NCI-H748 treated with DMSO at 0.1 percent for 48 hours (cell line): ENCODE results near the gene KRTAP10-2.
A peak's percentile ranks its signal among the peaks of the same experiment; 100 is the strongest.
"Not testable (repeated sequence)": the region's sequence is repeated elsewhere in the genome, so short reads cannot be mapped to it uniquely, and the experiment has no call there.

Source experiments
- DNase-seq: peaks from one replicate; lab custom pipeline; 2025; lab: John Stamatoyannopoulos, UW

Gene KRTAP10-2

GRCh38 chr21:44583089-44583799, 31.9 kb upstream of the KRTAP10-2 start:
- peak; percentile 41 for DNase-seq

DNA sequence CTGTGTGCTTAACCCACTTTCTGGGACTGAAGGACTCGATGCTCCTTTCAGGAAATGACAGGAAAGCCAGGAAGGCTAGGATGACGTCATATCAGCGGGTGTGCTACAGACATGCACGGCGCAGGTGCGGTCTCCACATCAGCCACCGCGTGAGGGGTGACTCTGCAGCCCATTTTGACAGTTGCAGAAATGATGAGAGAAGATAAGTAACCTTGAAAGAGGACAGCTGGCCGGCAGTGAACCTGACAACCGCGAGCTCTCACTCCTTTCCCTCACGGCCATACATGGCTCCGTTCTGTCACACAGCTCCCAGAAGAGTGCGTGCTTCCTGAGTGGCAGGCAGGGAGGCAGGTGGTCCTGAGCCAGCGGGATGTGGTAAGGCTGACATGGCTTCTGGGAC, 30.8 kb upstream of the KRTAP10-2 start:
- no peak for DNase-seq

- DNase-seq, result no peak
Measured at GRCh38 chr21:44581158-44581557, 29.9 kb upstream of the KRTAP10-2 start.

GRCh38 chr21:44580231-44580821, 29.0 kb upstream of the KRTAP10-2 start, which contains the start of gene KRTAP10-5:
Gene KRTAP10-5, minus strand, starts transcription at chr21:44580604. Its CDS starts 26 bp downstream, at chr21:44580578.
- DNase-seq, result not testable (repeated sequence)

- DNase-seq, result no peak
Measured at GRCh38 chr21:44579833-44580144, 28.5 kb upstream of the KRTAP10-2 start.

- DNase-seq, result no peak
Measured at GRCh38 chr21:44579056-44579832, 27.9 kb upstream of the KRTAP10-2 start.

GRCh38 chr21:44578371-44579055, 27.2 kb upstream of the KRTAP10-2 start:
- DNase-seq, result no peak

DNA sequence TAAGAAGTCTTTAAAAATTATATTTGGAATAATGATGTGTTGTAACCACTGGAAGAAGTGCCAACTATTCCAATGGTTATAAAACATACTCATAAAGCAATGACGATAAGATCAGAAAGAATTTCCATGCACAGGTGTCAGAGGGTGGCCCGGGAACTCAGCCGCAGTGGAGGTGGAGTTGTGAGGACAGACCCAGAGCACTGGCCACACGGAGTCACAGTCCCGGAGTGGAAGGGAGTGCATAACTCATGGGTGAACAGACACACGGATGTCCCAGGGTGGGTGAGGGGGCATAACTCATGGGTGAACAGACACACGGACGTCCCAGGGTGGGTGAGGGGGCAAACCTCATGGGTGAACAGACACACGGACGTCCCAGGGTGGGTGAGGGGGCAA, 24.7 kb upstream of the KRTAP10-2 start:
- DNase-seq, result no peak

DNA sequence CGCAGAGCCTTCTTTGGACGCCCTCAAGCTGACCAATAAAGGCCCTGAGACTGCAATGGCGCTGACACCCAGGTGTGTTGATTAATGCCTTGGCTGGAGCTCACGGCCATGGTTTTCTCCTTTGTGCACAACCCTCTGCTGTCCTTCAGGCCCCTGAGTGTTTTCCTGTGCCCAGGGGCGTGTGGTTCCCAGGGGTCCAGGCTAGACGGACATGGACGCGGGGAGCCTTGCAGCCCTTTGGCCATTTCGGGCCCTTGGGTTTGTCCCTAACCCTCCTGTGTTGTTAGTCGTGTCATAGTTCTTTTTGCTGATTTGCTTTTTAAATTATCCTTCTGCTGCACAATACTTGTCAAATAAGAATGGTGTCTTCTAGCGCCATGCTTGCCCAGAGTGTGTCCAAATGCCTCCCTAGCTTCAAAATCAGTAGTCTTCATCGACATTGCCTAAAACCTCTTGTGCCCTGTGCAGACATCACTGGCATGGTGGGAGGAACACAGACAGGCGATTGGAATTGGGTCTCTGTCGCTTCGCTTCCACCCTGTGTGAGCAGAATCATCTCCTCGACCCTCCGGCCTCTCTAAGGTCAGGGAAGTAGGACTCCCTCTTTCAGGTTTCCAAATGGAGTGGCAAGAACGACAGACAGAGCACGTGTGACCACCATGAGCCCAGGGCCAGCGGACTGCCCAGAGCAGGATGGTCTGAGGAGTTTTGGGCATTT, 24.2 kb upstream of the KRTAP10-2 start:
- DNase-seq, result no peak

- DNase-seq, result peak; percentile 18
Measured at GRCh38 chr21:44574457-44575306, 23.4 kb upstream of the KRTAP10-2 start.

DNA sequence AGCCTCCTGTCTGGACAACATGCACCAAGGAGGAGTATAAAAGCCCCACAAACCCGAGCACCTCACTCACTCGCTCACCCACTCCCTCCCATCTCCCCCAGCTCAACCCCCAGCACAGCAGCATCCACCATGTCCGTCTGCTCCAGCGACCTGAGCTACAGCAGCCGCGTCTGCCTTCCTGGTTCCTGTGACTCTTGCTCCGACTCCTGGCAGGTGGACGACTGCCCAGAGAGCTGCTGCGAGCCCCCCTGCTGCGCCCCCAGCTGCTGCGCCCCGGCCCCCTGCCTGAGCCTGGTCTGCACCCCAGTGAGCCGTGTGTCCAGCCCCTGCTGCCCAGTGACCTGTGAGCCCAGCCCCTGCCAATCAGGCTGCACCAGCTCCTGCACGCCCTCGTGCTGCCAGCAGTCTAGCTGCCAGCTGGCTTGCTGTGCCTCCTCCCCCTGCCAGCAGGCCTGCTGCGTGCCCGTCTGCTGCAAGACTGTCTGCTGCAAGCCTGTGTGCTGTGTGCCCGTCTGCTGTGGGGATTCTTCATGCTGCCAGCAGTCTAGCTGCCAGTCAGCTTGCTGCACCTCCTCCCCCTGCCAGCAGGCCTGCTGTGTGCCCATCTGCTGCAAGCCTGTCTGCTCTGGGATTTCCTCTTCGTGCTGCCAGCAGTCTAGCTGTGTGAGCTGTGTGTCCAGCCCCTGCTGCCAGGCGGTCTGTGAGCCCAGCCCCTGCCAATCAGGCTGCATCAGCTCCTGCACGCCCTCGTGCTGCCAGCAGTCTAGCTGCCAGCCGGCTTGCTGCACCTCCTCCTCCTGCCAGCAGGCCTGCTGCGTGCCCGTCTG, 22.5 kb upstream of the KRTAP10-2 start, which contains the start of gene KRTAP10-4:
Gene KRTAP10-4, plus strand, starts transcription at position 100 of the 827 bp plus-strand sequence. Its CDS starts 30 bp downstream, at position 130.
- DNase-seq, result not testable (repeated sequence)

- no peak for DNase-seq
Measured at GRCh38 chr21:44572959-44573583, 21.8 kb upstream of the KRTAP10-2 start.

- no peak for DNase-seq
Measured at GRCh38 chr21:44571844-44572782, 20.8 kb upstream of the KRTAP10-2 start.

GRCh38 chr21:44571296-44571695, 20.0 kb upstream of the KRTAP10-2 start:
- DNase-seq, result no peak

DNA sequence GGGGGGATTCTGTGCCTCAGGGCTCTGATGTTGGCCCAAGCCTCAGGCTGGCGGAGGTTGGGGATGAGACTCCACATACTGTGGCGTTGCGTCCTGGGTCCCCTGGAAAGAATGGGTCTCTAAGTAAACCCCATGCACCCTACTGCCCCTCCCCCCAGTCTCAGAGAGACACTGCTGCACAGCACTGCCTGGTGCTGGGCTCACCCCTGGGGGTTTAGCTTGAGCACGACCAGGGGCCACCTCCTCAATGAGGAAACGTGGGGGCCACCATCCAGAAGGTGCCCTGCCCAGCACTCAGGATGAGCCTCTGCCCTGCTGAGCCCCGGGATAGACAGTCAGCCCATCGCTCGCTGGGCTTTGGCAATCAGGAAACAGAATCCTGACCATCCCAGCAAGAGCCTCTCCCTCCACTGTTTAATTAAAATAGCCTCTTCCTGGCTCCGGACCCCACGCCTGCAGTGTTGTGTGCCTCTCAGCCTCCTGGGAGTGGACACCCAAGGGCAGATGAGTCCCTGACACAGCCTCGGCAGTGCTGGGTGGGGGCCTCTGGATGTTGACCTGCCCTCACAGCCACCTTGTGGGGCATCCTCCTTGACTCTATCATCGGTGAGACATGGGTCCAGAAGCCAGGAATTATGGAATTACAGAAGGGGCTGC, 18.7 kb upstream of the KRTAP10-2 start:
- no peak for DNase-seq

DNA sequence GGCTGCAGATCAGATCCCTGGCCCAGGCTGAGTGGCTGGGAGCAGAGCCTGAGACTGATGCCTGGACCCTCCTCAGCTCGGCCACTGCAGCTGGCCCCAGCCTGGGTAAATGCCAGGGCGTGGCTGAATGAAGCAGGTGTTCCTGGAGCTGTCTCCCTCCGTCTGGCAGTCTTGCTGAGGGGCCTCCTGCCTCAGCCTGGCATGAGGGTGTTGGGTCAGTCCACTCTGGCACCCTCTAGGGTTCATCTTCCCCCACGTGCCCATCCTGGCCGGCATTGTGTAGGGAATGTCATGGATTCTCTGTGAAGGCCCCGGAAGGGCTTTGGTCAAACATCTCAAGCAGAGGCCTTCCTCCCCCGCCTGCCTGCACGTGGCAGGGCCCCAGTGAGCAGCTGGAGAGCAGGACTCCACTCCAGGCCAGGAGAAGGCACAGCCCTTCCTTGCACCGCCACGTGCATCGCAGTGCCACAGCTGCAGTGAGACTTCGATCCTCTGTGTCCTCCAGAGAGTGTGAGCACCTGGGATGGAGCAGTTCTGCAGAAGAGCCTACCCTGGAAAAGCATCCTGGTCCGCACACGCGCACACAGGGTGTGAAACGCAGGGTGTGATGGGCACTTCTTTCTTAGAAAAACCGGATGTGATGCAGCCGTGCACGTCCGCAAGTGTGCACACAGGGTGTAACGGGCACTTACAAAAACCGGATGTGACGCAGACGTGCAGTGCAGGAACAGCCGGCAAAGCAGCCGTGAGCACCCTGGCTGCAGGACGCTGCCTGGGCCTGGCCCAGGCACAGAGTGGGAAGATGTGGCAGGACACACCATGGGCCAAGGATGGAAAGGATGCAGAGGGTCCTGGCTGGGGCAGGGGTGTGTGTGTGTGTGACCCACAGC, 17.6 kb upstream of the KRTAP10-2 start:
- DNase-seq, result peak; percentile 3

GRCh38 chr21:44568261-44568660, 17.0 kb upstream of the KRTAP10-2 start:
- DNase-seq, result no peak
